ENCODE measurements around the gene PHAF1. TPM values are rescaled to one million over a fixed set of nuclear protein-coding genes. Genes with fewer than 3 reads are reported as not detected.

PHAF1 gene
- total and polyA plus RNA-seq, 2 of the 13 experiments (the other 11 are each of a cell fraction or from before 2014, with no cell fraction given): 48.3 to 174 TPM

- TF ChIP-seq, protein P1, sequence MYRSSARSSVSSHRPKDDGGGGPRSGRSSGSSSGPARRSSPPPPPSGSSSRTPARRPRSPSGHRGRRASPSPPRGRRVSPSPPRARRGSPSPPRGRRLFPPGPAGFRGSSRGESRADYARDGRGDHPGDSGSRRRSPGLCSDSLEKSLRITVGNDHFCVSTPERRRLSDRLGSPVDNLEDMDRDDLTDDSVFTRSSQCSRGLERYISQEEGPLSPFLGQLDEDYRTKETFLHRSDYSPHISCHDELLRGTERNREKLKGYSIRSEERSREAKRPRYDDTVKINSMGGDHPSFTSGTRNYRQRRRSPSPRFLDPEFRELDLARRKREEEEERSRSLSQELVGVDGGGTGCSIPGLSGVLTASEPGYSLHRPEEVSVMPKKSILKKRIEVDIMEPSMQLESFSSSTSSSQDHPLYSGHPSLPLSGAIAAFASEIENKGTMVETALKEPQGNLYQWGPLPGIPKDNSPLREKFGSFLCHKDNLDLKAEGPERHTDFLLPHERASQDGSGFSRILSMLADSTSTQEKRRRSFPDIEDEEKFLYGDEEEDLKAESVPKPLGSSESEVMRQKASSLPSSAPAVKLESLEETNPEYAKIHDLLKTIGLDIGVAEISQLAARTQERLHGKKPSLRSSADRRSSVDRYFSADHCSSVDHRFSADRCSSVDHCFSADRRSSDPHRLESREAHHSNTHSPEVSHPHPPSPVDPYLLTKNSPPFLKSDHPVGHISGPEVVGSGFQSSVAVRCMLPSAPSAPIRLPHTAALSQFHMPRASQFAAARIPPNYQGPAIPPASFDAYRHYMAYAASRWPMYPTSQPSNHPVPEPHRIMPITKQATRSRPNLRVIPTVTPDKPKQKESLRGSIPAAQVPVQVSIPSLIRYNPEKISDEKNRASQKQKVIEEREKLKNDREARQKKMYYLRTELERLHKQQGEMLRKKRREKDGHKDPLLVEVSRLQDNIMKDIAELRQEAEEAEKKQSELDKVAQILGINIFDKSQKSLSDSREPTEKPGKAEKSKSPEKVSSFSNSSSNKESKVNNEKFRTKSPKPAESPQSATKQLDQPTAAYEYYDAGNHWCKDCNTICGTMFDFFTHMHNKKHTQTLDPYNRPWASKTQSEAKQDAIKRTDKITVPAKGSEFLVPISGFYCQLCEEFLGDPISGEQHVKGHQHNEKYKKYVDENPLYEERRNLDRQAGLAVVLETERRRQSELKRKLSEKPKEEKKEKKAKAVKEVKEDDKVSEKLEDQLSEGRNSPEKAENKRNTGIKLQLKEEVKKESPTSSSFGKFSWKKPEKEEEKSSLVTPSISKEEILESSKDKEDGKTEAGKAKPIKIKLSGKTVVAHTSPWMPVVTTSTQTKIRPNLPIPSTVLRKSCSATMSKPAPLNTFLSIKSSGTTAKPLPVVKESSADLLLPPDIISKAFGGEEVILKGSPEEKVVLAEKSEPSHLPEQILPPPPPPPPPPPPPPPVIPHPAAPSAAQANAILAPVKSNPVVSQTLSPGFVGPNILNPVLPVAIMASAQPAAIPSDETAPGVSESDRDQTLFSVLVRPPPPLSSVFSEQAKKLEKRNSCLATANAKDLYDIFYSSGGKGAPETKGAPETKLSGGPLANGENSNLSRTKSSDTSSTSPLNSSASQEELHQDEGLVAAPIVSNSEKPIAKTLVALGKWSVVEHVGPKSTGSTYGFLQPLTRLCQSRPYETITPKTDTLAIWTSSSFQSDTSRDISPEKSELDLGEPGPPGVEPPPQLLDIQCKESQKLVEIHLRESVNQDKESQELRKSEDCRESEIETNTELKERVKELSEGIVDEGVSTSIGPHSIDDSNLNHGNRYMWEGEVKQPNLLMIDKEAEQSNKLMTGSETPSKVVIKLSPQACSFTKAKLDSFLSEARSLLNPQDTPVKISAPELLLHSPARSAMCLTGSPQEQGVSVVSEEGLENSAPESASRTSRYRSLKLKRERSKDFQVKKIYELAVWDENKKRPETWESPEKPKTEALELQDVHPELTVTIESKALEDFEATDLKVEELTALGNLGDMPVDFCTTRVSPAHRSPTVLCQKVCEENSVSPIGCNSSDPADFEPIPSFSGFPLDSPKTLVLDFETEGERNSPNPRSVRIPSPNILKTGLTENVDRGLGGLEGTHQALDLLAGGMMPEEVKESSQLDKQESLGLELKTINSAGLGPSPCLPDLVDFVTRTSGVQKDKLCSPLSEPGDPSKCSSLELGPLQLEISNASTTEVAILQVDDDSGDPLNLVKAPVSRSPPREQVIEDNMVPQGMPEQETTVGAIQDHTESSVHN (CRISPR knock-in tag; IDR thresholded peaks at IDR 0.05): peak; percentile 78; the same call in 1 of the 2 replicates
- TF ChIP-seq NR2F1 (CRISPR knock-in tag; IDR thresholded peaks at IDR 0.05) (no peak), GMEB2 (CRISPR knock-in tag; IDR thresholded peaks at IDR 0.05; ENCODE audit: low read depth) (no peak), ZNF30 (CRISPR knock-in tag; IDR thresholded peaks at IDR 0.05) (no peak), FOSL1 (CRISPR knock-in tag; IDR thresholded peaks at IDR 0.05; ENCODE audit: borderline replicate concordance) (no peak), CENPT (CRISPR knock-in tag; IDR thresholded peaks at IDR 0.05; ENCODE audit: low read depth) (no peak), CREM (IDR thresholded peaks at IDR 0.05) (no peak), CREM (CRISPR knock-in tag; IDR thresholded peaks at IDR 0.05) (no peak), ZNF17 (CRISPR knock-in tag; IDR thresholded peaks at IDR 0.05) (no peak), CBX1 (IDR thresholded peaks at IDR 0.05; ENCODE audit: low read depth) (no peak), HOXA5 (CRISPR knock-in tag; IDR thresholded peaks at IDR 0.05) (no peak), ZNF251 (CRISPR knock-in tag; IDR thresholded peaks at IDR 0.05) (no peak), ZNF484 (CRISPR knock-in tag; IDR thresholded peaks at IDR 0.05; ENCODE audit: borderline replicate concordance, low read depth) (no peak)
- TF ChIP-seq, protein P2, sequence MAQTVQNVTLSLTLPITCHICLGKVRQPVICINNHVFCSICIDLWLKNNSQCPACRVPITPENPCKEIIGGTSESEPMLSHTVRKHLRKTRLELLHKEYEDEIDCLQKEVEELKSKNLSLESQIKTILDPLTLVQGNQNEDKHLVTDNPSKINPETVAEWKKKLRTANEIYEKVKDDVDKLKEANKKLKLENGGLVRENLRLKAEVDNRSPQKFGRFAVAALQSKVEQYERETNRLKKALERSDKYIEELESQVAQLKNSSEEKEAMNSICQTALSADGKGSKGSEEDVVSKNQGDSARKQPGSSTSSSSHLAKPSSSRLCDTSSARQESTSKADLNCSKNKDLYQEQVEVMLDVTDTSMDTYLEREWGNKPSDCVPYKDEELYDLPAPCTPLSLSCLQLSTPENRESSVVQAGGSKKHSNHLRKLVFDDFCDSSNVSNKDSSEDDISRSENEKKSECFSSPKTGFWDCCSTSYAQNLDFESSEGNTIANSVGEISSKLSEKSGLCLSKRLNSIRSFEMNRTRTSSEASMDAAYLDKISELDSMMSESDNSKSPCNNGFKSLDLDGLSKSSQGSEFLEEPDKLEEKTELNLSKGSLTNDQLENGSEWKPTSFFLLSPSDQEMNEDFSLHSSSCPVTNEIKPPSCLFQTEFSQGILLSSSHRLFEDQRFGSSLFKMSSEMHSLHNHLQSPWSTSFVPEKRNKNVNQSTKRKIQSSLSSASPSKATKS (CRISPR knock-in tag; IDR thresholded peaks at IDR 0.05): no peak; the same call in 1 of the 2 replicates
- TF ChIP-seq, protein P3, sequence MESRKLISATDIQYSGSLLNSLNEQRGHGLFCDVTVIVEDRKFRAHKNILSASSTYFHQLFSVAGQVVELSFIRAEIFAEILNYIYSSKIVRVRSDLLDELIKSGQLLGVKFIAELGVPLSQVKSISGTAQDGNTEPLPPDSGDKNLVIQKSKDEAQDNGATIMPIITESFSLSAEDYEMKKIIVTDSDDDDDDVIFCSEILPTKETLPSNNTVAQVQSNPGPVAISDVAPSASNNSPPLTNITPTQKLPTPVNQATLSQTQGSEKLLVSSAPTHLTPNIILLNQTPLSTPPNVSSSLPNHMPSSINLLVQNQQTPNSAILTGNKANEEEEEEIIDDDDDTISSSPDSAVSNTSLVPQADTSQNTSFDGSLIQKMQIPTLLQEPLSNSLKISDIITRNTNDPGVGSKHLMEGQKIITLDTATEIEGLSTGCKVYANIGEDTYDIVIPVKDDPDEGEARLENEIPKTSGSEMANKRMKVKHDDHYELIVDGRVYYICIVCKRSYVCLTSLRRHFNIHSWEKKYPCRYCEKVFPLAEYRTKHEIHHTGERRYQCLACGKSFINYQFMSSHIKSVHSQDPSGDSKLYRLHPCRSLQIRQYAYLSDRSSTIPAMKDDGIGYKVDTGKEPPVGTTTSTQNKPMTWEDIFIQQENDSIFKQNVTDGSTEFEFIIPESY (CRISPR knock-in tag; IDR thresholded peaks at IDR 0.05): no peak
Observed at GRCh38 chr16:67170949-67171649, 61.4 kb downstream of the PHAF1 start (continued).

Measured in HepG2 (cell line).